Parathyroid adenoma (tissue), 2 donors: ENCODE results near the gene SPRR3.

Experiments used
- H2AFZ ChIP-seq: fragments of 300-600 bp; sonication (generic); one replicate; pipeline ENCODE4 v1.7.0; 2017; ENCODE audit warnings: antibody characterized with exemption, mild to moderate bottlenecking
- H3K27ac ChIP-seq: fragments of 300-600 bp; sonication (generic); one replicate; pipeline ENCODE4 v1.7.0; 2017
- H3K27me3 ChIP-seq: fragments of 300-600 bp; sonication (generic); one replicate; pipeline ENCODE4 v1.7.0; 2017; ENCODE audit warnings: low read length; ENCODE audit not compliant: control insufficient read depth, insufficient read depth
- H3K36me3 ChIP-seq: fragments of 300-600 bp; sonication (generic); one replicate; pipeline ENCODE4 v1.7.0; 2017; ENCODE audit warnings: low read length; ENCODE audit not compliant: control insufficient read depth, insufficient read depth
- H3K4me1 ChIP-seq: fragments of 300-600 bp; sonication (generic); one replicate; pipeline ENCODE4 v1.7.0; 2017; ENCODE audit warnings: control low read depth
- H3K4me2 ChIP-seq: fragments of 300-600 bp; sonication (generic); one replicate; pipeline ENCODE4 v1.7.0; 2017; ENCODE audit warnings: low read length
- H3K4me3 ChIP-seq: fragments of 300-600 bp; sonication (generic); one replicate; pipeline ENCODE4 v1.7.0; 2017; ENCODE audit warnings: low read depth, low read length
- H3K79me2 ChIP-seq: fragments of 300-600 bp; sonication (generic); one replicate; pipeline ENCODE4 v1.7.0; 2017; ENCODE audit warnings: control low read depth
- H3K9ac ChIP-seq: fragments of 300-600 bp; sonication (generic); one replicate; pipeline ENCODE4 v1.7.0; 2017; ENCODE audit warnings: mild to moderate bottlenecking
- H3K9me3 ChIP-seq: fragments of 300-600 bp; sonication (generic); one replicate; pipeline ENCODE4 v1.7.0; 2017; ENCODE audit warnings: low read length; ENCODE audit not compliant: control insufficient read depth
- CTCF ChIP-seq: fragments of 300-600 bp; sonication (generic); IDR thresholded peaks from one replicate; pipeline ENCODE4 v1.7.0; 2017; ENCODE audit warnings: antibody characterized with exemption, mild to moderate bottlenecking
- donor health status: primary hyperparathyroidism.

SPRR3 gene

DNA sequence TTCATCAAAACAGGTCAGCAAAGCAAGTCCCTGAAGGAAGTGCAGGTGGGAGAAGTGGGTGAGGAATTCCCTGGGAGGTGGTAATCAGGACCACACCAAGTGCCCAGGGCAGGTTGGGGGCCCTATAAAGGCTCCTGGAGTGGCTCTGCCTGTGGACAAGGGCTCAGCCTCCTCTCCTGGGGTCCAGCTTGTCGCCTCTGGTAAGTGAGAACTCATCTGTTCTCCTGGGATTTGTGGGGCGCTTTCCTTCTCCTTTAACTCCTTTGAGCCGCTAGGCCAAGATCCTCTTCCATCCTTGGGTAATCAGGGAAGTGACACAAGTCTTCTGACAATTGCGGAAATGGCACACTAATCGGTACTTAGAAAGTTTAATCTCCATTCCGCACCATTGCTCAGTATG, 31.1 kb upstream of the SPRR3 start, which contains the start of gene SPRR4:
SPRR4 (plus strand) TSS at position 154 of the 400 bp plus-strand sequence. CDS start 1,243 bp downstream, outside the sequence.
- Histone ChIP-seq H3K27ac (no peak within 1 kb of the TSS), H3K4me1 (no peaks in the 10 kb centered on the region), H3K27me3 (no peaks in the 10 kb centered on the region)

GRCh38 chr1:152972196-152972886, 29.2 kb upstream of the SPRR3 start:
- Histone ChIP-seq H3K27ac (no peak overlapping the region), H3K4me1 (no peaks in the 10 kb centered on the region), H3K9me3 (no peaks in the 10 kb centered on the region), H3K27me3 (no peaks in the 10 kb centered on the region), H3K9ac (no peak overlapping the region), H2AFZ (no peak overlapping the region), H3K4me2 (no peak overlapping the region), H3K4me3 (no peak overlapping the region), H3K36me3 (no peaks in the 10 kb centered on the region), H3K79me2 (no peaks in the 10 kb centered on the region)
- no peak for TF ChIP-seq CTCF

More for the DNA sequence above, 31.1 kb upstream of the SPRR3 start, which contains the start of gene SPRR4:
- no peaks in the 10 kb centered on the region for H3K79me2 ChIP-seq
- no peak for TF ChIP-seq CTCF
- H3K36me3 ChIP-seq = no peaks in the 10 kb centered on the region
- no peak within 1 kb of the TSS for H3K4me2 ChIP-seq
- no peaks in the 10 kb centered on the region for H3K9me3 ChIP-seq
- H2AFZ ChIP-seq = no peak within 1 kb of the TSS
- H3K4me3 ChIP-seq = no peak within 1 kb of the TSS
- H3K9ac ChIP-seq = no peak within 1 kb of the TSS

- H3K9me3 ChIP-seq = no peaks in the 10 kb centered on the region
- TF ChIP-seq CTCF = no peak
- no peaks in the 10 kb centered on the region for H3K36me3 ChIP-seq
- no peaks in the 10 kb centered on the region for H3K27me3 ChIP-seq
- H3K4me2 ChIP-seq = no peak overlapping the region
- no peak overlapping the region for H3K4me3 ChIP-seq
- H3K4me1 ChIP-seq = no peaks in the 10 kb centered on the region
- no peak overlapping the region for H2AFZ ChIP-seq
- no peaks in the 10 kb centered on the region for H3K79me2 ChIP-seq
- H3K27ac ChIP-seq = no peak overlapping the region
- H3K9ac ChIP-seq = no peak overlapping the region
These were observed 24.9 kb upstream of the SPRR3 start for GRCh38 chr1:152976688-152977087.

GRCh38 chr1:152977614-152978013, 23.9 kb upstream of the SPRR3 start:
- Histone ChIP-seq H2AFZ (no peak overlapping the region), H3K27me3 (no peaks in the 10 kb centered on the region), H3K4me2 (no peak overlapping the region), H3K4me1 (no peaks in the 10 kb centered on the region), H3K9me3 (no peaks in the 10 kb centered on the region), H3K36me3 (no peaks in the 10 kb centered on the region), H3K9ac (no peak overlapping the region), H3K27ac (no peak overlapping the region), H3K79me2 (no peaks in the 10 kb centered on the region), H3K4me3 (no peak overlapping the region)
- no peak for TF ChIP-seq CTCF

DNA sequence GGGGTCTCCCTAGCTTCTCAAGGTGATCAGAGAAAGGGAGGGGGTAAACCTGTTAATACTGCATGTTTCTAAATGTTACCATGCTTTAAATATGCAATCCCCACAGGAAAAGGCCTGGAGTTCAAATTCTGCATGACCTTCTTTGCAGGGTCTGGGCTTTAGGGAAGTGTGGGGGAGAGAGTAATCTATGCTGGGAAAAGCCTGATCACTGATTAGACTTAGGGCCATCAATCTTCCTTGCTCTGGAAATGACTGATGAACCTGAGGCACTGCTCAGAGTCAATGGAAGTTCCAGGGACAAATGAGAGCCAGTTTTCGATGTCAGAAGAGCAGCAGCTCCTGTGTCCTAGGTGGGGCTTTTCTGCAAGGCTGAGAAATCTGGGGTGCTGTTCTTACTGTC, 20.9 kb upstream of the SPRR3 start:
- no peak overlapping the region for H3K27ac ChIP-seq
- no peak for TF ChIP-seq CTCF
- no peak overlapping the region for H2AFZ ChIP-seq
- no peaks in the 10 kb centered on the region for H3K4me1 ChIP-seq
- no peak overlapping the region for H3K4me2 ChIP-seq
- no peak overlapping the region for H3K9ac ChIP-seq
- no peaks in the 10 kb centered on the region for H3K36me3 ChIP-seq
- no peak overlapping the region for H3K4me3 ChIP-seq
- H3K79me2 ChIP-seq = no peaks in the 10 kb centered on the region
- no peaks in the 10 kb centered on the region for H3K27me3 ChIP-seq
- H3K9me3 ChIP-seq = no peaks in the 10 kb centered on the region
